ENCODE results near the gene HIRIP3.

- TF ChIP-seq EZH2 (IDR thresholded peaks at IDR 0.05; ENCODE audit: insufficient read depth, poor library complexity, severe bottlenecking), result no peak
- no peak for TF ChIP-seq EZH2phosphoT487 (IDR thresholded peaks at IDR 0.05; ENCODE audit: insufficient read depth, low read depth)
Observed at GRCh38 chr16:30023586-30023985, 28.2 kb upstream of the HIRIP3 start.

Measured in GM23248 (cell line).